Measurements from ENCODE around the gene LDLRAD2.
A peak's percentile ranks its signal among the peaks of the same experiment; 100 is the strongest.

GRCh38 chr1:21764615-21765423, 47.2 kb upstream of the LDLRAD2 start:
- no peak for TF ChIP-seq CEBPB (IDR thresholded peaks at IDR 0.05; ENCODE audit: borderline replicate concordance in 1 of 2, low read depth in 2 of 2, low read length in 2 of 2)
- no peak for TF ChIP-seq EP300 (IDR thresholded peaks at IDR 0.05; ENCODE audit: borderline replicate concordance in 1 of 2, control insufficient read depth in 1 of 2, low read depth in 2 of 2, low read length in 2 of 2)
- no peak for TF ChIP-seq TAF1 (IDR thresholded peaks at IDR 0.05; ENCODE audit: borderline replicate concordance, low read depth, low read length)
- TF ChIP-seq CTCF (IDR thresholded peaks at IDR 0.05 in 2 of 3, conservative IDR thresholded peaks at IDR 0.05 in 1 of 3; ENCODE audit: control insufficient read depth in 2 of 3, extremely low read depth in 1 of 3, insufficient read depth in 1 of 3, low read depth in 3 of 3, low read length in 3 of 3), result no peak
- TF ChIP-seq POLR2AphosphoS2 (IDR thresholded peaks at IDR 0.05; ENCODE audit: low read depth, low read length), result no peak
- TF ChIP-seq, protein P1, sequence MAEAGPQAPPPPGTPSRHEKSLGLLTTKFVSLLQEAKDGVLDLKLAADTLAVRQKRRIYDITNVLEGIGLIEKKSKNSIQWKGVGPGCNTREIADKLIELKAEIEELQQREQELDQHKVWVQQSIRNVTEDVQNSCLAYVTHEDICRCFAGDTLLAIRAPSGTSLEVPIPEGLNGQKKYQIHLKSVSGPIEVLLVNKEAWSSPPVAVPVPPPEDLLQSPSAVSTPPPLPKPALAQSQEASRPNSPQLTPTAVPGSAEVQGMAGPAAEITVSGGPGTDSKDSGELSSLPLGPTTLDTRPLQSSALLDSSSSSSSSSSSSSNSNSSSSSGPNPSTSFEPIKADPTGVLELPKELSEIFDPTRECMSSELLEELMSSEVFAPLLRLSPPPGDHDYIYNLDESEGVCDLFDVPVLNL (IDR thresholded peaks at IDR 0.05; ENCODE audit: low read depth, low read length), result no peak
- no peak for TF ChIP-seq RFX5 (IDR thresholded peaks at IDR 0.05; ENCODE audit: low read depth, low read length)
- peak; percentile 45 for TF ChIP-seq PBX3 (IDR thresholded peaks at IDR 0.05; ENCODE audit: insufficient replicate concordance, low read depth, low read length)
- TF ChIP-seq SPI1 (IDR thresholded peaks at IDR 0.05; ENCODE audit: borderline replicate concordance, insufficient read depth, low read depth, low read length), result no peak
- TF ChIP-seq ASH2L (IDR thresholded peaks at IDR 0.05; ENCODE audit: borderline replicate concordance, low read depth), result no peak
- TF ChIP-seq TBL1XR1 (IDR thresholded peaks at IDR 0.05; ENCODE audit: low read depth, low read length), result no peak

Measured in GM12878 (cell line).